HepG2 (cell line): ENCODE results near the gene MYH7B. TPM values are rescaled to one million over a fixed set of nuclear protein-coding genes. Genes with fewer than 3 reads are reported as not detected.

ENCODE experiments used
- ARID4A ChIP-seq: sonication (generic); formaldehyde crosslinking; IDR thresholded peaks from 2 replicates; pipeline ENCODE4 v1.5.0; 2020; ENCODE audit warnings: mild to moderate bottlenecking, missing genetic modification reagents, borderline replicate concordance
- CREB1 ChIP-seq, 2 experiments: fragments of 450-650 bp in 1 of 2; IDR thresholded peaks; 2 replicates each; pipeline ENCODE4 v1.6.1; 2016 to 2017; ENCODE audit warnings: control low read depth in 1 of 2, mild to moderate bottlenecking in 1 of 2, missing compliant biosample characterization in 1 of 2, missing genetic modification characterization in 1 of 2
- FLYWCH1 ChIP-seq: sonication (generic); formaldehyde crosslinking; IDR thresholded peaks from 2 replicates; pipeline ENCODE4 v1.8.1; 2023; ENCODE audit warnings: mild to moderate bottlenecking, missing genetic modification reagents
- MTF1 ChIP-seq: sonication (generic); formaldehyde crosslinking; IDR thresholded peaks from 2 replicates; pipeline ENCODE4 v1.5.0; 2020; ENCODE audit warnings: missing genetic modification reagents
- NFKBIZ ChIP-seq: IDR thresholded peaks from 2 replicates; pipeline ENCODE4 v1.6.1; 2018; ENCODE audit warnings: missing genetic modification reagents, missing compliant biosample characterization
- RORA ChIP-seq: sonication (generic); formaldehyde crosslinking; IDR thresholded peaks from 2 replicates; pipeline ENCODE4 v1.5.0; 2020; ENCODE audit warnings: mild to moderate bottlenecking, missing genetic modification reagents, moderate library complexity
- SMAD1 ChIP-seq: sonication (generic); formaldehyde crosslinking; IDR thresholded peaks from 2 replicates; pipeline ENCODE4 v1.4.0; 2020; ENCODE audit warnings: missing genetic modification reagents, low read depth, mild to moderate bottlenecking, borderline replicate concordance
- SMYD3 ChIP-seq: sonication (generic); formaldehyde crosslinking; IDR thresholded peaks from 2 replicates; pipeline ENCODE4 v1.8.1; 2023; ENCODE audit warnings: mild to moderate bottlenecking, missing genetic modification reagents
- ZNF20 ChIP-seq: sonication (generic); formaldehyde crosslinking; IDR thresholded peaks from 2 replicates; pipeline ENCODE4 v1.4.0; 2020; ENCODE audit warnings: mild to moderate bottlenecking, moderate library complexity, missing genetic modification reagents
- ZNF331 ChIP-seq: sonication (generic); formaldehyde crosslinking; IDR thresholded peaks from 2 replicates; pipeline ENCODE4 v1.4.0; 2020; ENCODE audit warnings: missing genetic modification reagents
- ZNF34 ChIP-seq: sonication (generic); formaldehyde crosslinking; IDR thresholded peaks from 2 replicates; pipeline ENCODE4 v1.4.0; 2020; ENCODE audit warnings: mild to moderate bottlenecking, missing genetic modification reagents, borderline replicate concordance
- ZNF552 ChIP-seq: sonication (generic); formaldehyde crosslinking; IDR thresholded peaks from 2 replicates; pipeline ENCODE4 v1.9.0; 2022; ENCODE audit warnings: missing genetic modification reagents, mild to moderate bottlenecking, borderline replicate concordance
- ZNF749 ChIP-seq: sonication (generic); formaldehyde crosslinking; IDR thresholded peaks from 2 replicates; pipeline ENCODE4 v1.8.0; 2022; ENCODE audit warnings: mild to moderate bottlenecking, missing genetic modification reagents, moderate library complexity, borderline replicate concordance
- ZNF766 ChIP-seq: sonication (generic); formaldehyde crosslinking; IDR thresholded peaks from 2 replicates; pipeline ENCODE4 v1.5.0; 2020; ENCODE audit warnings: missing genetic modification reagents, borderline replicate concordance
- polyA plus RNA-seq, 8 experiments: library from polyadenylated mRNA; depleted of rRNA in 3 of 8; stranded (reverse) in 7 of 8; unstranded in 1 of 8; fragments of >200 nt; fragmentation: Illumina TruSeq in 4 of 8; extraction: Trizol in 4 of 8; gene quantifications; 2 replicates each; pipeline versions ENCODE4 v1.2.1 to v1.2.3, GENCODE V29; 2011 to 2016; ENCODE audit warnings: low read depth in 4 of 8, missing spikeins in 1 of 8, mixed read lengths in 1 of 8; ENCODE audit not compliant: insufficient read depth in 1 of 8
- total RNA-seq, 5 experiments: library from RNA; depleted of rRNA; stranded (reverse); fragments of >200 nt; fragmentation: Illumina TruSeq; extraction: Trizol; gene quantifications; 2 replicates each; pipeline ENCODE4 v1.2.3, GENCODE V29; 2016; ENCODE audit warnings: low read depth in 1 of 5
- TF ChIP-seq, protein P1 (sequence below): sonication (generic); formaldehyde crosslinking; IDR thresholded peaks from 2 replicates; pipeline ENCODE4 v1.4.0; 2020; ENCODE audit warnings: missing genetic modification reagents
- TF ChIP-seq, protein P2 (sequence below): sonication (generic); formaldehyde crosslinking; IDR thresholded peaks from 2 replicates; pipeline ENCODE4 v1.4.0; 2020; ENCODE audit warnings: mild to moderate bottlenecking, missing genetic modification reagents
- TF ChIP-seq, protein P3 (sequence below): sonication (generic); formaldehyde crosslinking; IDR thresholded peaks from 2 replicates; pipeline ENCODE4 v1.9.0; 2021; ENCODE audit warnings: missing genetic modification reagents, borderline replicate concordance
- TF ChIP-seq, protein P4 (sequence below): sonication (generic); formaldehyde crosslinking; IDR thresholded peaks from 2 replicates; pipeline ENCODE4 v1.5.1; 2020; ENCODE audit warnings: mild to moderate bottlenecking, missing genetic modification reagents, moderate library complexity

MYH7B gene
- total and polyA plus RNA-seq, 2 of the 13 experiments (the other 11 are each of a cell fraction or from before 2014, with no cell fraction given), result 0.05 to 0.20 TPM

GRCh38 chr20:34954904-34955230, 801 bp upstream of the MYH7B start (continued):
- TF ChIP-seq, protein P1, sequence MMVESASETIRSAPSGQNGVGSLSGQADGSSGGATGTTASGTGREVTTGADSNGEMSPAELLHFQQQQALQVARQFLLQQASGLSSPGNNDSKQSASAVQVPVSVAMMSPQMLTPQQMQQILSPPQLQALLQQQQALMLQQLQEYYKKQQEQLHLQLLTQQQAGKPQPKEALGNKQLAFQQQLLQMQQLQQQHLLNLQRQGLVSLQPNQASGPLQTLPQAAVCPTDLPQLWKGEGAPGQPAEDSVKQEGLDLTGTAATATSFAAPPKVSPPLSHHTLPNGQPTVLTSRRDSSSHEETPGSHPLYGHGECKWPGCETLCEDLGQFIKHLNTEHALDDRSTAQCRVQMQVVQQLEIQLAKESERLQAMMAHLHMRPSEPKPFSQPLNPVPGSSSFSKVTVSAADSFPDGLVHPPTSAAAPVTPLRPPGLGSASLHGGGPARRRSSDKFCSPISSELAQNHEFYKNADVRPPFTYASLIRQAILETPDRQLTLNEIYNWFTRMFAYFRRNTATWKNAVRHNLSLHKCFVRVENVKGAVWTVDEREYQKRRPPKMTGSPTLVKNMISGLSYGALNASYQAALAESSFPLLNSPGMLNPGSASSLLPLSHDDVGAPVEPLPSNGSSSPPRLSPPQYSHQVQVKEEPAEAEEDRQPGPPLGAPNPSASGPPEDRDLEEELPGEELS (CRISPR knock-in tag), result no peak
- TF ChIP-seq MTF1 (no peak), RORA (CRISPR knock-in tag) (no peak), FLYWCH1 (CRISPR knock-in tag) (no peak; the same call in 1 of the 2 replicates), CREB1 (IDR thresholded peaks at IDR 0.05) (no peak), CREB1 (CRISPR knock-in tag; IDR thresholded peaks at IDR 0.05) (no peak), SMAD1 (CRISPR knock-in tag) (no peak), ARID4A (CRISPR knock-in tag) (no peak), ZNF552 (CRISPR knock-in tag) (no peak), ZNF749 (CRISPR knock-in tag) (0 out of 2 replicates have a peak, but pooled peaks have one; percentile 7), ZNF331 (CRISPR knock-in tag) (no peak), ZNF34 (CRISPR knock-in tag) (no peak), ZNF20 (peak; percentile 58; the same call in 1 of the 2 replicates), SMYD3 (CRISPR knock-in tag) (no peak), ZNF766 (no peak), NFKBIZ (no peak)
- TF ChIP-seq, protein P2, sequence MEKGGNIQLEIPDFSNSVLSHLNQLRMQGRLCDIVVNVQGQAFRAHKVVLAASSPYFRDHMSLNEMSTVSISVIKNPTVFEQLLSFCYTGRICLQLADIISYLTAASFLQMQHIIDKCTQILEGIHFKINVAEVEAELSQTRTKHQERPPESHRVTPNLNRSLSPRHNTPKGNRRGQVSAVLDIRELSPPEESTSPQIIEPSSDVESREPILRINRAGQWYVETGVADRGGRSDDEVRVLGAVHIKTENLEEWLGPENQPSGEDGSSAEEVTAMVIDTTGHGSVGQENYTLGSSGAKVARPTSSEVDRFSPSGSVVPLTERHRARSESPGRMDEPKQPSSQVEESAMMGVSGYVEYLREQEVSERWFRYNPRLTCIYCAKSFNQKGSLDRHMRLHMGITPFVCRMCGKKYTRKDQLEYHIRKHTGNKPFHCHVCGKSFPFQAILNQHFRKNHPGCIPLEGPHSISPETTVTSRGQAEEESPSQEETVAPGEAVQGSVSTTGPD (CRISPR knock-in tag), result 0 out of 2 replicates have a peak, but pooled peaks have one; percentile 4
- TF ChIP-seq, protein P3, sequence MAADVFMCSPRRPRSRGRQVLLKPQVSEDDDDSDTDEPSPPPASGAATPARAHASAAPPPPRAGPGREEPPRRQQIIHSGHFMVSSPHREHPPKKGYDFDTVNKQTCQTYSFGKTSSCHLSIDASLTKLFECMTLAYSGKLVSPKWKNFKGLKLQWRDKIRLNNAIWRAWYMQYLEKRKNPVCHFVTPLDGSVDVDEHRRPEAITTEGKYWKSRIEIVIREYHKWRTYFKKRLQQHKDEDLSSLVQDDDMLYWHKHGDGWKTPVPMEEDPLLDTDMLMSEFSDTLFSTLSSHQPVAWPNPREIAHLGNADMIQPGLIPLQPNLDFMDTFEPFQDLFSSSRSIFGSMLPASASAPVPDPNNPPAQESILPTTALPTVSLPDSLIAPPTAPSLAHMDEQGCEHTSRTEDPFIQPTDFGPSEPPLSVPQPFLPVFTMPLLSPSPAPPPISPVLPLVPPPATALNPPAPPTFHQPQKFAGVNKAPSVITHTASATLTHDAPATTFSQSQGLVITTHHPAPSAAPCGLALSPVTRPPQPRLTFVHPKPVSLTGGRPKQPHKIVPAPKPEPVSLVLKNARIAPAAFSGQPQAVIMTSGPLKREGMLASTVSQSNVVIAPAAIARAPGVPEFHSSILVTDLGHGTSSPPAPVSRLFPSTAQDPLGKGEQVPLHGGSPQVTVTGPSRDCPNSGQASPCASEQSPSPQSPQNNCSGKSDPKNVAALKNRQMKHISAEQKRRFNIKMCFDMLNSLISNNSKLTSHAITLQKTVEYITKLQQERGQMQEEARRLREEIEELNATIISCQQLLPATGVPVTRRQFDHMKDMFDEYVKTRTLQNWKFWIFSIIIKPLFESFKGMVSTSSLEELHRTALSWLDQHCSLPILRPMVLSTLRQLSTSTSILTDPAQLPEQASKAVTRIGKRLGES (CRISPR knock-in tag), result no peak
- TF ChIP-seq, protein P4, sequence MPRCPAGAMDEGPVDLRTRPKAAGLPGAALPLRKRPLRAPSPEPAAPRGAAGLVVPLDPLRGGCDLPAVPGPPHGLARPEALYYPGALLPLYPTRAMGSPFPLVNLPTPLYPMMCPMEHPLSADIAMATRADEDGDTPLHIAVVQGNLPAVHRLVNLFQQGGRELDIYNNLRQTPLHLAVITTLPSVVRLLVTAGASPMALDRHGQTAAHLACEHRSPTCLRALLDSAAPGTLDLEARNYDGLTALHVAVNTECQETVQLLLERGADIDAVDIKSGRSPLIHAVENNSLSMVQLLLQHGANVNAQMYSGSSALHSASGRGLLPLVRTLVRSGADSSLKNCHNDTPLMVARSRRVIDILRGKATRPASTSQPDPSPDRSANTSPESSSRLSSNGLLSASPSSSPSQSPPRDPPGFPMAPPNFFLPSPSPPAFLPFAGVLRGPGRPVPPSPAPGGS, result no peak
